Retinal pigment epithelial cell (primary cell): ENCODE measurements around the gene TEAD1.

ENCODE experiments used
- DNase-seq: peaks from one replicate; pipeline ENCODE4 v3.0.0-alpha.2; 2010; ENCODE audit warnings: low read depth
- H3K4me3 ChIP-seq: 2 replicates; pipeline ENCODE4 v1.5.1; 2011; ENCODE audit warnings: mild to moderate bottlenecking, low read length, control low read depth, moderate library complexity
- TF ChIP-seq, protein P1 (sequence below): conservative IDR thresholded peaks from 2 replicates; pipeline ENCODE4 v1.5.1; 2011; ENCODE audit warnings: low read depth, low read length, control low read depth, inconsistent platforms

The TEAD1 gene

DNA sequence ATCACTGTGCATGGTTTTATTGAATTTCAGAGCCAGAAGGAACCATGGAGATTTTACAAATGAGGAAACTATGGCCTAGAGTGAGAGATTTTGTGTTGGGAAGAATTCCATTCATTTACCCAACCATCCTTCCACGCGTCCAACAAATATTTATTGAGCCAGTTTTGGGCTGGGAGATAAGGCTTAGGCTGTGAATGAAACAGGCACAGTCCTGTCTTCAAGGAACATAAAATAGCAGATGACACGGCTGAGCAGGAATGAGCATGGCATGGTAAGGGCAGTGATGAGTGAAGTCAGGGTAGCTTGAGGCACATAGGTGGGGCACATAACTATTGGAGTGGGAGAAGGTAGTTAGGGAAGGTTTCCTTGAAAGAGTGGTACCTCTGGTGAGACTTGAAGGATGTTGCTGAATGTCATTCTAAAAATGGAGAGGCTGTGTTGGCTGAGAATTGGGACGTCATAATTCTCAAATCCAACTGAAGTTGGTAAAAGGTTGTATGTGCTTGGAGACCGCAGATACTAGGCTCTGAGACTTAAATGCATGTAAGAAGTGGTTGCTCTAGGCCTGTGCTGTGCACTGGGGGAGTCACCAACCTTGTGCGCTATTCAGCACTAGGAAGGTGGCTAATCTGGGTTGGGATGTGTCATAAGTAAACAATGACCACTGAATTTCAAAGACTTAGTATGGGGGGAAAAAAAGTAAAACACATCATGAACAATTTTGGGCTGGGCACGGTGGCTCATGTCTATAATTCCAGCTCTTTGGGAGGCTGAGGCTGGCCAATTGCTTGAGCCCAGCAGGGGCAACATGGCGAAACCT lies 51.9 kb downstream of the TEAD1 start:
- TF ChIP-seq, protein P1, sequence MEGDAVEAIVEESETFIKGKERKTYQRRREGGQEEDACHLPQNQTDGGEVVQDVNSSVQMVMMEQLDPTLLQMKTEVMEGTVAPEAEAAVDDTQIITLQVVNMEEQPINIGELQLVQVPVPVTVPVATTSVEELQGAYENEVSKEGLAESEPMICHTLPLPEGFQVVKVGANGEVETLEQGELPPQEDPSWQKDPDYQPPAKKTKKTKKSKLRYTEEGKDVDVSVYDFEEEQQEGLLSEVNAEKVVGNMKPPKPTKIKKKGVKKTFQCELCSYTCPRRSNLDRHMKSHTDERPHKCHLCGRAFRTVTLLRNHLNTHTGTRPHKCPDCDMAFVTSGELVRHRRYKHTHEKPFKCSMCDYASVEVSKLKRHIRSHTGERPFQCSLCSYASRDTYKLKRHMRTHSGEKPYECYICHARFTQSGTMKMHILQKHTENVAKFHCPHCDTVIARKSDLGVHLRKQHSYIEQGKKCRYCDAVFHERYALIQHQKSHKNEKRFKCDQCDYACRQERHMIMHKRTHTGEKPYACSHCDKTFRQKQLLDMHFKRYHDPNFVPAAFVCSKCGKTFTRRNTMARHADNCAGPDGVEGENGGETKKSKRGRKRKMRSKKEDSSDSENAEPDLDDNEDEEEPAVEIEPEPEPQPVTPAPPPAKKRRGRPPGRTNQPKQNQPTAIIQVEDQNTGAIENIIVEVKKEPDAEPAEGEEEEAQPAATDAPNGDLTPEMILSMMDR, result no peak
- no peak overlapping the region for H3K4me3 ChIP-seq
- DNase-seq, result no peak

DNA sequence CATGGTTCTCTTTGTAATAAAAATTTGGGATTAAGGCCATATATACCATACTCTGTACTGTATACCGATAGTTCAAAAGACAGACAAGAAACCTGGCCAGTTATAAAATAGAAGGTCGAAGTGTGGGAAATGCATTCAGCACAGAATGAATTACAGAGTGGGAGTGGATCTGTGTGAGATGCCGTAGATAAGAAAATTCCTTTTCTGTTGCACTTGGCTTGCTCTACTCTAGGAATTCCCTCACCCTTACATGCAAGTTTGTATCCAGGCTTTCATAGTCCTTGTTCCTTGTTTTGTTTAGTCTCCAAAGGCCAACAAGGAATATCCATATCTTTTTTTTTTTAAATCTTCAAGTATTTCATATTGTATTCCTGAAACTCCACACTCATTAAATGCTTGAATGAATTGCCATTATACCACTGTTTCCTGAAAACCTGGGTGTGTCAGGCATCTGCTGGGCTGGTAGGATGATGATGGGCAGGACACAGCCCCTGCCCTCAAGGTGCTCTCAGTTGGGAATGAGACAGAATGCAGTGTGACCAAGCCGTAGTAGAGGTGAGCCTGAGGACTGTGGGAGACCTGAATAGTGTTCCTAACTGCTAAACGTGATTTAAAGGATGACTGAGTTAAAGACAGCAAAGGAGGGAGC lies 53.5 kb downstream of the TEAD1 start:
- no peak for DNase-seq
- TF ChIP-seq, protein P1, result no peak

DNA sequence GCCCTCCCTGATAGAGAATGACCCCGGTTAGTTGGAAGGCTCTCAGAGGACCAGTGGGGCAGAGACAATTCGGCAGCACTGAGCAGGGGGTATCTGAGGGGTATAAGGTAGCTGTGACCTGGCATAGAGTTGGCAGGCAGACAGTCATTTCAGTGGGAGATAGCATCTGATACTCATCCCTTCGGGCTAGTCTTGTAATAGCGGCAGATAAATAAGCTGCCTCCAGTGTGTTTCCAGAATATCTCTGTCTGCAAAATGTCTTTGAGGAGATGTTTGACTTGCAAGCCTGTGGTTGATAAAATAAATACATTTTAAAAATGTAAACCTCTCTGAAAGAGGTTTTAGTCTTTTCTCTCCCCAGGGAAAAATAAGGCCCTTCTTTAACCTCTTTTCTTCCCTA lies 54.2 kb downstream of the TEAD1 start:
- DNase-seq, result no peak
- TF ChIP-seq, protein P1, result no peak
- H3K4me3 ChIP-seq, result no peak overlapping the region

More for the DNA sequence above, 53.5 kb downstream of the TEAD1 start:
- no peak overlapping the region for H3K4me3 ChIP-seq

DNA sequence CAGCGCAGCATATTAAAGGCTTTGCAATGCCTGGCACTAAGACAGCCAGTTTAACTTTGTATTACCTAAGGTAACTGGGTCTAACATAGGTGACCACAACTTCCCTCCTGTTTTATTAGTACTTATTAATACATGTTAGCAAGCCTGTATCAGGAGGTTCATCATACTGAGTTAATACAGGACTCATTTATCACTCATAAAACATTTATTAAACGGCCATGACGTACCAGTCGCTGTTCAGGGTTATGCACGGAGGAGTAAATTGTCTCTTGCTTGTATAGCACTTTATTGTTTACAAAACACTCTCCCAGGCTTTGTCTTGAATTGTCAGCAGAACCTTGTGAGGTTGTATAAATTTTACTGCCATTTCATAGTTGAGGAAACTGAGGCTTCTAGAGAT lies 55.7 kb downstream of the TEAD1 start:
- DNase-seq, result no peak
- TF ChIP-seq, protein P1, result no peak
- no peak overlapping the region for H3K4me3 ChIP-seq

DNA sequence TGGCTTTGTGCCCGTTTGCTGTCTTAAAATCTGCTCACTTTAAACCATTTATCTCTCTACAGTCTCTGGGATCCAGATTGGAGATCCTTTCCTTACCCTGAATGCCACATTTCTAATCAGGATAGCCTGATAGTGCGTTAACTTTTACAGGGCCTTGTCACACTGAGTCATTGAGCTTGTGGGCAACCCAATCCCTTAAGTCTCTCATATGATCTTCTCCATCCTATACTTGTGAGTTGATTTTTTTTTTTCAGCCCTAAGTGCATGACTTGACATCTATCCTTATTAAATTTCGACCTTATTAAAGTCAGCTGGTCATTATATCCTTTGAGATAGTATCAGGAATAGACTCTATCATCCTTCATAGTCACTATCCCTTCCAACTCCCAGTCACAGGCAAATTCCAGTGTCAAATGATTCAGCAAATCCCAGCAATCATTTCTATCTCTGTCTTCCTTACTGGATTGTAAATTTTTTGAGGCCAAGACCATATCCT lies 57.7 kb downstream of the TEAD1 start:
- TF ChIP-seq, protein P1, result no peak
- H3K4me3 ChIP-seq, result no peak overlapping the region
- peak; percentile 56 for DNase-seq

DNA sequence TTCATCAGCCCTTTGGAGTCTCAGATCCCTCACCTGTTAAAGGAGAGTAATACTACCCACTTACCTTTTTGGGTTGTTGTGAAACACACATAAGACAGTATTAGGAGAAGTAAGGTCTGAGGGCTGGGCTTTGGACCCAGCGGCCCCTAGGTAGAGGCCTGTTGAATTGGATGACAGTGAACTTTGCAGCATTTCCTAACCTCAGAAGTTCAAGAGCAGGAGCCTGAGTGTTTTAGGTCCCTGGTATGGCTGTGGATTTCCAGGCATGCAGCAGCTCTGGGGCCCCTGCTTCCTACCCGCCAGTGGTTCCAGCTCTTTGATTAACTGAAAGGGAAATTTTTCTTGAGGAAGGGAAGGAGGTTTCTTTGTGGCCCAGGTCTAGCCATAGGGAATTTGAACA lies 58.9 kb downstream of the TEAD1 start:
- DNase-seq, result no peak
- no peak overlapping the region for H3K4me3 ChIP-seq
- TF ChIP-seq, protein P1, result no peak
